Measurements from ENCODE around the gene EMX2.

EMX2 gene

GRCh38 chr10:117532003-117532385 lies 10.6 kb upstream of the EMX2 start:
- no peak for DNase-seq (ENCODE audit: low read depth, low spot score)

- DNase-seq (ENCODE audit: low read depth, low spot score), result no peak
These were observed 10.0 kb upstream of the EMX2 start for GRCh38 chr10:117532451-117533107.

GRCh38 chr10:117533507-117534281 lies 8.9 kb upstream of the EMX2 start:
- DNase-seq (ENCODE audit: low read depth, low spot score), result no peak

- DNase-seq (ENCODE audit: low read depth, low spot score), result no peak
These were observed 7.9 kb upstream of the EMX2 start for GRCh38 chr10:117534321-117535297.

- no peak for DNase-seq (ENCODE audit: low read depth, low spot score)
These were observed 7.1 kb upstream of the EMX2 start for GRCh38 chr10:117535298-117536071.

- DNase-seq (ENCODE audit: low read depth, low spot score), result no peak
These were observed 6.3 kb upstream of the EMX2 start for GRCh38 chr10:117536072-117536865.

GRCh38 chr10:117536866-117537435 lies 5.6 kb upstream of the EMX2 start:
- no peak for DNase-seq (ENCODE audit: low read depth, low spot score)

- DNase-seq (ENCODE audit: low read depth, low spot score), result no peak
These were observed 5.1 kb upstream of the EMX2 start for GRCh38 chr10:117537436-117537903.

- DNase-seq (ENCODE audit: low read depth, low spot score), result no peak
These were observed 4.5 kb upstream of the EMX2 start for GRCh38 chr10:117537904-117538524.

- no peak for DNase-seq (ENCODE audit: low read depth, low spot score)
These were observed 3.2 kb upstream of the EMX2 start for GRCh38 chr10:117539361-117539773.

- no peak for DNase-seq (ENCODE audit: low read depth, low spot score)
These were observed 2.5 kb upstream of the EMX2 start for GRCh38 chr10:117539903-117540639.

- no peak for DNase-seq (ENCODE audit: low read depth, low spot score)
These were observed 1.7 kb upstream of the EMX2 start for GRCh38 chr10:117540640-117541404.

- no peak for DNase-seq (ENCODE audit: low read depth, low spot score)
These were observed 1.1 kb upstream of the EMX2 start for GRCh38 chr10:117541405-117541908.

GRCh38 chr10:117541909-117542705 lies 439 bp upstream of the EMX2 start:
- no peak for DNase-seq (ENCODE audit: low read depth, low spot score)

GRCh38 chr10:117543225-117544003 lies 868 bp downstream of the EMX2 start:
- DNase-seq (ENCODE audit: low read depth, low spot score), result no peak

GRCh38 chr10:117544004-117544701 lies 1.6 kb downstream of the EMX2 start:
- no peak for DNase-seq (ENCODE audit: low read depth, low spot score)

Measured in activated naive CD8-positive, alpha-beta T cell treated with anti-CD3 and anti-CD28 coated beads, Interleukin-2, amount 50 U/mL, for 16 hours (primary cell).